ENCODE data around the gene LCN12. TPM values are rescaled to one million over a fixed set of nuclear protein-coding genes. Genes with fewer than 3 reads are reported as not detected.

Gene LCN12
- total RNA-seq, 1 experiment from 2014 or later: 2.1 TPM

DNA sequence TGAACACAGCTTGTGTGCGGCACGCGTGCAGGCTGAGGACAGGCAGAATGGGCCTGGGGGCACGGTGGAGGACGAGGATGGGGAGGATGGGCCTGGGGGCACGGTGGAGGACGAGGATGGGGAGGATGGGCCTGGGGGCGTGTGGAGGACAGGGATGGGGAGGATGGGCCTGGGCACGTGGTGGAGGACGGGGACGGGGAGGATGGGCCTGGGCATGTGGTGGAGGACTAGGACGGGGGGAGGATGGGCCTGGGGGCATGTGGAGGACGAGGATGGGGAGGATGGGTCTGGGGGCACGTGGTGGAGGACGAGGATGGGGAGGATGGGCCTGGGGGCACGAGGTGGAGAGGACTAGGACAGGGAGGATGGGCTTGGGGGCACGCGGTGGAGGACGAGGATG is 29.5 kb upstream of the LCN12 start:
- Histone ChIP-seq H4K20me1 (ENCODE audit: control insufficient read depth, insufficient read depth, insufficient read length) (no peaks in the 10 kb centered on the region), H3K9me3 (ENCODE audit: control insufficient read depth, low read depth, low read length) (no peaks in the 10 kb centered on the region), H2AK5ac (ENCODE audit: insufficient read length, low read length) (no peak overlapping the region), H3K9ac (ENCODE audit: extremely low read depth, insufficient read length, low read length) (no peak overlapping the region), H3K79me1 (ENCODE audit: insufficient read depth, low read depth, low read length, poor library complexity, severe bottlenecking) (no peaks in the 10 kb centered on the region), H2BK120ac (ENCODE audit: low read depth, low read length, poor library complexity, severe bottlenecking) (no peak overlapping the region), H2BK20ac (ENCODE audit: low read depth, low read length, poor library complexity, severe bottlenecking) (no peak overlapping the region), H4K8ac (replicated peaks; ENCODE audit: insufficient read length, low read depth, low read length) (no peak overlapping the region), H3K27me3 (ENCODE audit: insufficient read depth, low read length) (no peaks in the 10 kb centered on the region), H2BK15ac (ENCODE audit: low read depth, low read length) (no peak overlapping the region), H3K14ac (ENCODE audit: insufficient read depth, low read length) (no peak overlapping the region), H3K79me2 (ENCODE audit: insufficient read depth, low read length) (no peaks in the 10 kb centered on the region), H2AFZ (ENCODE audit: low read length) (no peak overlapping the region), H3K23me2 (ENCODE audit: insufficient read length, low read depth, low read length, poor library complexity, severe bottlenecking) (no peaks in the 10 kb centered on the region), H4K5ac (ENCODE audit: insufficient read length, low read depth, low read length) (no peak overlapping the region), H3K56ac (ENCODE audit: insufficient read length, low read depth, low read length) (no peak overlapping the region), H3K4ac (ENCODE audit: low read depth, low read length) (no peak overlapping the region), H3K27ac (ENCODE audit: insufficient read length, low read depth, low read length) (no peak overlapping the region), H3K4me1 (ENCODE audit: insufficient read depth, low read length) (no peaks in the 10 kb centered on the region), H3K18ac (ENCODE audit: insufficient read length, low read depth, low read length) (no peak overlapping the region), H3K23ac (ENCODE audit: insufficient read length, low read depth, low read length) (no peak overlapping the region), H3K4me2 (ENCODE audit: insufficient read depth, insufficient read length, low read length) (no peak overlapping the region), H3T11ph (ENCODE audit: low read length) (no peak overlapping the region), H4K91ac (ENCODE audit: insufficient read length, low read depth, low read length) (no peak overlapping the region), H2BK12ac (ENCODE audit: insufficient read length, low read depth, low read length) (no peak overlapping the region), H2BK5ac (ENCODE audit: insufficient read length, low read length) (no peak overlapping the region)
- Mint-ChIP-seq H3K9me3 (no peaks in the 10 kb centered on the region), H3K27me3 (ENCODE audit: low read depth) (no peaks in the 10 kb centered on the region), H3K36me3 (ENCODE audit: insufficient read depth in 1 of 3, low read depth in 3 of 3) (peaks cover 25 to 68% (median 61%) of the 10 kb centered on the region in 3 experiments; a peak in 6 of 7 replicates), H3K27ac (no peak overlapping the region; a peak in 1 of 7 replicates), H3K4me1 (no peaks in the 10 kb centered on the region), H3K4me3 (no peak overlapping the region)
- TF ChIP-seq, protein P1, sequence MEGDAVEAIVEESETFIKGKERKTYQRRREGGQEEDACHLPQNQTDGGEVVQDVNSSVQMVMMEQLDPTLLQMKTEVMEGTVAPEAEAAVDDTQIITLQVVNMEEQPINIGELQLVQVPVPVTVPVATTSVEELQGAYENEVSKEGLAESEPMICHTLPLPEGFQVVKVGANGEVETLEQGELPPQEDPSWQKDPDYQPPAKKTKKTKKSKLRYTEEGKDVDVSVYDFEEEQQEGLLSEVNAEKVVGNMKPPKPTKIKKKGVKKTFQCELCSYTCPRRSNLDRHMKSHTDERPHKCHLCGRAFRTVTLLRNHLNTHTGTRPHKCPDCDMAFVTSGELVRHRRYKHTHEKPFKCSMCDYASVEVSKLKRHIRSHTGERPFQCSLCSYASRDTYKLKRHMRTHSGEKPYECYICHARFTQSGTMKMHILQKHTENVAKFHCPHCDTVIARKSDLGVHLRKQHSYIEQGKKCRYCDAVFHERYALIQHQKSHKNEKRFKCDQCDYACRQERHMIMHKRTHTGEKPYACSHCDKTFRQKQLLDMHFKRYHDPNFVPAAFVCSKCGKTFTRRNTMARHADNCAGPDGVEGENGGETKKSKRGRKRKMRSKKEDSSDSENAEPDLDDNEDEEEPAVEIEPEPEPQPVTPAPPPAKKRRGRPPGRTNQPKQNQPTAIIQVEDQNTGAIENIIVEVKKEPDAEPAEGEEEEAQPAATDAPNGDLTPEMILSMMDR (conservative IDR thresholded peaks at IDR 0.05): no peak
- no CpG with 5 or more reads among the region's 19 CpGs for WGBS (ENCODE audit: extremely low coverage, insufficient read length, low lambda C conversion rate)
- DNase-seq: no peak
